HG03135 (cell line): Measurements from ENCODE around the gene AHCYL2.

ENCODE experiments used
- ATAC-seq: cut with Tn5 transposase; IDR thresholded peaks from one replicate; pipeline ENCODE4 v1.9.1; 2021; ENCODE audit warnings: mild to moderate bottlenecking, moderate library complexity; ENCODE audit not compliant: unreplicated experiment

The AHCYL2 gene

GRCh38 chr7:129224251-129225205 lies at the start of gene AHCYL2:
TSS of gene AHCYL2 (plus strand) at chr7:129225030.
- peak; percentile 90 for ATAC-seq

DNA sequence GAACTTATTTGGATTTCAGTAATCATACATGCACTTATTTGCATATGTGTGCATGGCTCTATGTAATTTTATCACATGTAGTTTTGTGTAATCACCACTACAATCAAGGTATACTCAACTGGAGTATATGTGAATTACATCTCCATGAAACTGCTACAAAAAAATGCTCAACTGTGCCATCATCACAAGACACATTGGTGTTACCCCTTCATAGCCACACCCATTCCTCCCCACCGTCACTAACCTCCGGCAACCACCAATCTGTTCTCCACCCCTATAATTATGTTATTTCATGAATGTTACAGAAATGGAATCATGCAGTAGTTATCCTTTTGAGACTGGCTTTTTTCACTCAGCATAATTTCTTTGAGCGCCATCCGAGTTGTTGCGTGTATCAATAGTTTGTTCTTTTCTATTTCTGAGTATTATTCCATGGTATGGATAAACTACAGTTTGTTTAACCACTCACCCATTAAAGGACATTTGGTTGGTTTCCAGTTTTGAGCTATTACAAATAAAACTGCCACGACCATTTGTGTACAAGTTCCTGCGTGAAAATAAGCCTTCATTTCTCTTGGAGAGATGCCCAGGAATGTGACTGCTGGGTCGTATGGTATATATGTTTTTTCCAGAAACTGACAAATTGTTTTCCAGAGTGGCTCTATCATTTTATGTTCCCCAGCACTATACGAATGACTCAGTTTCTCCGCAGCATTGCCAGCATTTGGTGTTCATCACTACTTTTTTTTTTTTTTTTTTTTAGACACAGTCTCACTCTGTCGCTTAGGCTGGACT lies 47.7 kb upstream of the AHCYL2 start:
- no peak for ATAC-seq

GRCh38 chr7:129184981-129185670 lies 39.7 kb upstream of the AHCYL2 start:
- ATAC-seq, result no peak

GRCh38 chr7:129186749-129187260 lies 38.0 kb upstream of the AHCYL2 start:
- ATAC-seq, result no peak

DNA sequence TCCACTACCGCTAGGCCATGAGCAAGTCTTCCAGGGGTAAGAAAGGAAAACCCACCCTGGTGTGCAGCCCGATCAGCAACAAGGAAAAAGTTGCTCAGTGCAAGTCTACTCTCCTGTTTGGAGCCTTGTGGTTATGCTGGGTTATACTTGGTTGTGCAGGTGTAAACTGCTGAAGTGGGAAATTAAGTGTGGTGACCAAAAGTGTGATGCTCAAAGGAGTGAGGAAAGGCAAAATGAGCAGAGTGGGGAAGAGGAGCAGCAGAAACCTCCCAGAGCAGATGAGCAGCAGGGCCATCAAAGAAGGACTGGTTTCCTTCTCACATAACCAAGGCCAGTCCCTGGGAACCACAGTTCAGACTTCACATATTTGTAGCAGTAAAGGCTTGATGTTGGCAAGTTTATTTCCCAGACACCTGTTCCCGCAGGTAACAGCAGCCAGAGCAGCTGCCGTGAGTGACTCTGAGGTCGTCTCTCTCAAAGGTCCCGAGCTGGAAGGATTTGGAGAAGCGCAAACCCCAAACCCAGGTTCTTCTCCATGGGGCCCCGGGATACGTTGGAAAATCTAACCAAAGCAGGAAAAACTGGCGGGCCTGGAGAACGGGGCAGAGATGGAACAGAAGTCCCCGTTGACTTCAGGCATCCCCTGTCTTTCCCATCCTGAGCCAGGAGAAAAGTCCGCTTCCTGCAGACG lies 37.0 kb upstream of the AHCYL2 start:
- ATAC-seq, result no peak

- ATAC-seq, result no peak
These were observed 36.4 kb upstream of the AHCYL2 start, which contains the start of gene SMO for GRCh38 chr7:129188372-129188891. TSS of gene SMO (plus strand) at chr7:129188633. CDS start at chr7:129189152, 519 bp downstream.

DNA sequence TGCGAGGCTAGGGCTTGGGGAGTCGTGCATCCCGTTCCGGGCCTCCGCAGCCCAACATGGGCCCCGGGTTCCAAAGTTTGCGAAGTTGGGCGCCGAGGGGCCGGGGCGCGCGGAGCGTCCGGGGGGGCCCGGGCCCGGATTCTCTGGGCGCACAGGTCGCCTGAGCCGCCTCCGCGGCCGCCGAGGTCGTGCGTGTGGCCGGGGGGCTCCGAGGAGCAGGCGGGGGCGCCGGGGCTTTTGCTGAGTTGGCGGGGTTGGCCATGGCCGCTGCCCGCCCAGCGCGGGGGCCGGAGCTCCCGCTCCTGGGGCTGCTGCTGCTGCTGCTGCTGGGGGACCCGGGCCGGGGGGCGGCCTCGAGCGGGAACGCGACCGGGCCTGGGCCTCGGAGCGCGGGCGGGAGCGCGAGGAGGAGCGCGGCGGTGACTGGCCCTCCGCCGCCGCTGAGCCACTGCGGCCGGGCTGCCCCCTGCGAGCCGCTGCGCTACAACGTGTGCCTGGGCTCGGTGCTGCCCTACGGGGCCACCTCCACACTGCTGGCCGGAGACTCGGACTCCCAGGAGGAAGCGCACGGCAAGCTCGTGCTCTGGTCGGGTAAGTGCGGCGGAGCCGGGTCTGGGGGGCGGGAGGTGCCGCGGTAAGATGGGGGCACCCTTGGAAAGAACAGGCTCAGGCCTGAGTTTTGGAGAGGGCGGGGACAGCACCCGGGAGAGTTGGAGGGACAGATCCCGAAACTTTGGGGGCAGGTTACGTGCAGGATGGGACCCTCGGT lies 35.8 kb upstream of the AHCYL2 start:
- no peak for ATAC-seq

DNA sequence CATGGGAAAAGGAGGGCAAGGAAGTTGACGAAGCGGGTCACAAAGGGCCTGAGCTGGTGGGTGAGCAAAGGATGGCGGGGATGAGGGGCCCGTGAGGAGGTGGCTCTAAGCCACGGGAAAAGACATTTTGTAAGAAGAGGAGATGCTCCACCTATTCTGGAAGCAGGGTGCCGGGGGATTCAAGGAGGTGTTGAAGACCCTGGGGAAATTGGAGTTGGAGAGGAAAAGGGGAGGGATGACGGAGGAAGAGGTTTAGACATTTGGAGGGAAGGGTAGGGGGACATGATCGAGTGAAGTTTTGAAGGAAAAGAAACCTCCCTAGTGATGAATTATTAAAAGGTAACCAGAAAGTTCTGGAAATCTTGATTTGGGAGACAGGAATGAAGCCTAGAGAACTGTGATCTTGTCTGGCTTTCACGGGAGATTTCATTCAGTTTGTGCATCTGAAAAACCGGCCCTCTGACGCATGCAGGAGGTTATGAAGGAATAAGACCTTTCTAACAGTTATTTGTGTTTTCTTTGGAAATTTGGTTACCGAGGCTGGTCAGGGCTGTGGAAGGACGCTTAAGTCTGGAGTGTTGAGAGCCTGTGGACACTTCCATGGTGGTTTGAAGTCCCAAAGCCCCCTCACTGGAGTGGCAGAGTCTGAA lies 35.0 kb upstream of the AHCYL2 start:
- ATAC-seq, result no peak

DNA sequence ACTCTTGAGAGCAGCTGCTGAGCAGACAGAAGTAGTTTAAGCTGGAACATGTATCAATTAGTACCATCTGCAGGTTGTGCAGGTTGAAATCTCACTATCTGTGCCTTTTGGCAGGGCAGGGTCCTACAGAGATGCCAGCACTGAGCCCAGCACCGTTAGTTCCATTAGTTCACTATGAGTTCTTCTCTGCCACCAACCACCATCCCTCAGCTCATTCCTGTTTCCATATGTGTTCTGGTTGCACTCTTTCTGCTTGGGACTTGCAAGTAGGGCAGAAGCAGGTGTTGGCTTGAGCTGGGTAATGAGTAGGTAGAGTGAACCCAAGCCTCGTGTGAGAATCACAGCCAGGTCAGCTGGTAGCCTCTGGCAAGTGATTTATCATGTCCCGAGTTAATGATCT lies 33.6 kb upstream of the AHCYL2 start:
- no peak for ATAC-seq

GRCh38 chr7:129193892-129194291 lies 30.9 kb upstream of the AHCYL2 start:
- ATAC-seq, result no peak

DNA sequence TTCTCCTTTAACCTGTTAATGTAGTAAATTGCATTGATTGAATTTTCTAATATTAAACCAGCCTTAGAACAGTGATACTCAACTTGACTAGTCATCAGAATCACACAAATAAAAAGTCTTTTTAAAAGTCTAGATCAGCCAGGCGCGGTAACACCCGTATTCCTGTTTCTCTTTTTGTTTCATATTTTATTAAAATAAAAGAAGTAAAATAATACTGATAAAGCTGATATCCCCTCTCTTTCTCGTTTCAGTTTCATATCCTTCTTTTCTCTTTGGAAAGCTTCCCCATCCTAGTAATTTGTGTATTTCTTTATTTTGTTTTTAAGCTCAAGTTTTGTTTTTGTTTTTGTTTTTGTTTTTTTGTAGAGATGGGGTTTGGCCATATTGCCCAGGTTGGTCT lies 27.1 kb upstream of the AHCYL2 start:
- ATAC-seq, result no peak

GRCh38 chr7:129199406-129199805 lies 25.4 kb upstream of the AHCYL2 start:
- ATAC-seq, result no peak

DNA sequence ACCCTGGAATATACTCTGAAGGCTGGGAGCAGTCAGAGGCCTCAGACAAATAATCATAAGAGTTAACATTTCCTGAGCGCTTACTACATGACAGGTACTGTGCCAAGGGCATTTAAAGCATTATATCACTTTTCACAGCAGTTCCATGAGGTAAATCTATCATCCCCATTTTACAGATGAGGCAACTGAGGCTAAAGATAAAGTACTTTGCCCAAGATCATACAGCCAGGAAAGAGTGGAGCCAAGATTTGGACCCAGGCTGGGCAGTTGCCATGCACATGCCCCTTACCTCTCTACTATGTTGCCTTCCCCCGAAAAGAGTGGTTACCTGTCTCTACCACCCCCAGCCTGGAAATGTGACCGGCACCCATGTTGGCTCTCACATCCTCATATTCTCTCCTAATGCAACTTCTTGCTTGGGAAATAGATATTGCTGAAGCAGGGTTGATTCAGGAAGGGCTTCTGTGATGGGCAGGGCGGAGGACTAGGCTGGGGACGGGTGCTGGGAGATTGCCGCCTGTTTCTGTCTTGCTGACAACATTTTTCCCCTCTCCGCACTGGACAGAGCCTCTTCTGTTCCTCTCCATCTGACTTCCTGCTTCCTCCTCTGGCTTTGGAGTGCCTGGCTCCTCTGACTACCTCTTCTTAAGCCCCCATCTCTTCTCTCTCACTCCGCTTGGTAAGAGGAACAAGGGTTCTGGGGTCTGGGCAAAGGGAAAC lies 22.6 kb upstream of the AHCYL2 start:
- no peak for ATAC-seq

DNA sequence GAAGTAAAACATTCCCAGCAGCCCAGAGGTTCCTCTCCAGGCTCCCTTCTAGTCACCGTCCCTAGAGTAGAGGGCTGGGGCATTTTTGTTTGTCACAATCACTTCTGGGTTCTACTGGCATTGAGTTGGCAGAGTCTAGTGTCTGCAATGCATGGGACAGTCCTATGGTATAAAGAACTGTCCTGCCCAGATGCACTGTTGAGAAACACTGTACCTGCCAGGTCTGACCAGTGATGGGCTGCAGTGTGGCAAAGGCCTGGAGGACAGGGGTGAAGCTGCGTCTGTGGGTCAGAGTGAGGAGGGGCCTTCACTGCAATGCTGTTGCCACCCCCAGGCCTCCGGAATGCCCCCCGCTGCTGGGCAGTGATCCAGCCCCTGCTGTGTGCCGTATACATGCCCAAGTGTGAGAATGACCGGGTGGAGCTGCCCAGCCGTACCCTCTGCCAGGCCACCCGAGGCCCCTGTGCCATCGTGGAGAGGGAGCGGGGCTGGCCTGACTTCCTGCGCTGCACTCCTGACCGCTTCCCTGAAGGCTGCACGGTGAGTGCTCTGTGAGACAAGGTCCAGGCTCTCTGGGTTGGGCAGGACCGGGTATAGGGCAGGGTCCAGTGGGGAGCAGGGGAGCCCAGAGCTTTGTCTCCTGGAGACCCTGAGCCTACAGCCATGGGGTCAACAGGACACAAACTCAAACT lies 21.6 kb upstream of the AHCYL2 start:
- ATAC-seq, result no peak

DNA sequence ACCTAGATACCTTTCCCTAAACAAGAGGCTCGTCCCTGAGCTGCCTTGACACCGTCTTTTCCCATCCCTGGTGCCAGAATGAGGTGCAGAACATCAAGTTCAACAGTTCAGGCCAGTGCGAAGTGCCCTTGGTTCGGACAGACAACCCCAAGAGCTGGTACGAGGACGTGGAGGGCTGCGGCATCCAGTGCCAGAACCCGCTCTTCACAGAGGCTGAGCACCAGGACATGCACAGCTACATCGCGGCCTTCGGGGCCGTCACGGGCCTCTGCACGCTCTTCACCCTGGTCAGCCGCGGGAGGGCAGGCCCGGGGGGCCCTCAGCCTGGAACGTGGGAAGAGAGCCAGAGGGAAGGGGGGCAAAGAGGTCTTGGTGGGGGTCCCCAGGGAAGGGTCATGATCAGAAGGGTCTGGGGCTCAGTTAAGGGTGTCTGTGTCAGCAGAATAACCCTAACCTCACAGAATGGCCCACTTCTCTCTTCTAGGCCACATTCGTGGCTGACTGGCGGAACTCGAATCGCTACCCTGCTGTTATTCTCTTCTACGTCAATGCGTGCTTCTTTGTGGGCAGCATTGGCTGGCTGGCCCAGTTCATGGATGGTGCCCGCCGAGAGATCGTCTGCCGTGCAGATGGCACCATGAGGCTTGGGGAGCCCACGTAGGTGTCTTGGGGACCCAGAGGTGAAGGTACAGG lies 19.6 kb upstream of the AHCYL2 start:
- ATAC-seq, result no peak

DNA sequence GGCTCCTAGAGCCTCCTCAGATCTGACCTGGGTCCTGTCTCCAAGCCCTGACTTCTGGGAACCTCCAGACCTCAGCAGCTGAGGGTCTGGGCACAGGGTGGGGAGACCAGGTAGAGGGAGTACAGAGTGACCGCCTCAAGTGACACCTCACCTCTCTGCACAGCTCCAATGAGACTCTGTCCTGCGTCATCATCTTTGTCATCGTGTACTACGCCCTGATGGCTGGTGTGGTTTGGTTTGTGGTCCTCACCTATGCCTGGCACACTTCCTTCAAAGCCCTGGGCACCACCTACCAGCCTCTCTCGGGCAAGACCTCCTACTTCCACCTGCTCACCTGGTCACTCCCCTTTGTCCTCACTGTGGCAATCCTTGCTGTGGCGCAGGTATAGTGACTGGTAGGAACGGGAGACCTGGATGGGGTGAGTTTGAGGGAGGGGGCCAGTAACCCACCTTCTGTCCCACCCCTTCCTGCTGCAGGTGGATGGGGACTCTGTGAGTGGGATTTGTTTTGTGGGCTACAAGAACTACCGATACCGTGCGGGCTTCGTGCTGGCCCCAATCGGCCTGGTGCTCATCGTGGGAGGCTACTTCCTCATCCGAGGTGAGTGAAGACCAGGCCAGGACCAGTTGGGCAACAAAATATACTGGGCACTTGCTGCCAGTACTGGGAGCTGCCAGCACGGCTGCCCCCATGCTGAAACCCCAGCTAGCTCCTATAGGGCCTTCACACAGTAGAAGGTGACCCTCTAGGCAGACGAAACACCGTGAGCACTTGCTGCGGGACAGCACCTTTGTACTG lies 18.6 kb upstream of the AHCYL2 start:
- no peak for ATAC-seq
